Lower leg skin (tissue), 3 donors: ENCODE results near the gene FAM3A.

Experiments used
- POLR2A ChIP-seq, 2 donors: fragments of 450-650 bp; IDR thresholded peaks; one replicate each; pipeline ENCODE4 v1.6.1; 2016 to 2017; ENCODE audit warnings: antibody characterized with exemption in 2 of 2, mild to moderate bottlenecking in 1 of 2, moderate library complexity in 1 of 2
- TF ChIP-seq, protein P1 (sequence below), 3 donors: fragments of 450-650 bp; IDR thresholded peaks; one replicate each; pipeline ENCODE4 v1.5.1; 2016; ENCODE audit warnings: antibody characterized with exemption in 3 of 3, mild to moderate bottlenecking in 3 of 3, moderate library complexity in 2 of 3

DNA sequence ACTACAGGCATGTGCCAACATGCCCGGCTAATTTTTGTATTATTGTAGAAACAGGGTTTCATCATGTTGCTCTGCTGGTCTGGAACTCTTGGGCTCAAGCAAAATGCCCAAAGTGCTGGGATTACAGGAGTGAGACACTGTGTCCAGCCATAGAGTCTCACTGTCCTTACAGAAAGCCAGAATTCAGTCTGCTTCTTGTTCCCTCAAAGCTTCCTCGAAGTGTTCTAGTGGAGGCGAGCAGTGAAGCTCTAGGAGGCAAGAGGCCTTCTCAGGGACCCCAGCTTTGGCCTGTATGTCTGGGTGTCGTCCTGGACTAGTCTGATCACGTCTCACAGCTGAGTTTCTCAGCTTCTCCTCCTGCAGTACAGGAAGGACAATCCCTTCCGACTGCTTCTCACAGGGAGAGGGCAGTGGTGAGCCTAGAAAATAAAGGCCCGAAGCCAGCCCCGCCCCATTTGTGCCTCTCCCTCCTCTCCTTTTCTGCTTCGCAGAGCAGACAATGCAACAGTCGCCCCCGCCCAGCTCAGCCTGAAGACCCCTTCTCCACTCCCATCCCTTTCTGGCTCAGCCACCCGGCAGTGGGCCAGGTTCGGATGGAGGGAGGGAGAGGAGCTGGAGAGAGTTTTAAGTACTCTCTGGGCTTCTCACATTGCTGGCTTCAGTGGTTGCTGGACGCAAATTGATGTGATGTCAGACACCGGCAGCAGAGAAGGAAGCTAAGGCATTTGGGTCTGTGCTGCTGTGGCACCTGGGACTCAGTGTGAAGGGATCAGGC is 11.1 kb upstream of the FAM3A start:
- TF ChIP-seq, protein P1, sequence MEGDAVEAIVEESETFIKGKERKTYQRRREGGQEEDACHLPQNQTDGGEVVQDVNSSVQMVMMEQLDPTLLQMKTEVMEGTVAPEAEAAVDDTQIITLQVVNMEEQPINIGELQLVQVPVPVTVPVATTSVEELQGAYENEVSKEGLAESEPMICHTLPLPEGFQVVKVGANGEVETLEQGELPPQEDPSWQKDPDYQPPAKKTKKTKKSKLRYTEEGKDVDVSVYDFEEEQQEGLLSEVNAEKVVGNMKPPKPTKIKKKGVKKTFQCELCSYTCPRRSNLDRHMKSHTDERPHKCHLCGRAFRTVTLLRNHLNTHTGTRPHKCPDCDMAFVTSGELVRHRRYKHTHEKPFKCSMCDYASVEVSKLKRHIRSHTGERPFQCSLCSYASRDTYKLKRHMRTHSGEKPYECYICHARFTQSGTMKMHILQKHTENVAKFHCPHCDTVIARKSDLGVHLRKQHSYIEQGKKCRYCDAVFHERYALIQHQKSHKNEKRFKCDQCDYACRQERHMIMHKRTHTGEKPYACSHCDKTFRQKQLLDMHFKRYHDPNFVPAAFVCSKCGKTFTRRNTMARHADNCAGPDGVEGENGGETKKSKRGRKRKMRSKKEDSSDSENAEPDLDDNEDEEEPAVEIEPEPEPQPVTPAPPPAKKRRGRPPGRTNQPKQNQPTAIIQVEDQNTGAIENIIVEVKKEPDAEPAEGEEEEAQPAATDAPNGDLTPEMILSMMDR (IDR thresholded peaks at IDR 0.05) = no peak
- no peak for TF ChIP-seq POLR2A (IDR thresholded peaks at IDR 0.05)
